GM12891 (cell line): ENCODE results near the gene NAV2.

Source experiments
- PAX5 ChIP-seq: IDR thresholded peaks from 2 replicates; pipeline ENCODE4 v1.6.1; 2011; ENCODE audit warnings: low read length, moderate library complexity, mild to moderate bottlenecking; ENCODE audit not compliant: insufficient read depth, severe bottlenecking
- POLR2A ChIP-seq: IDR thresholded peaks from 2 replicates; pipeline ENCODE4 v1.6.1; 2011; ENCODE audit warnings: low read depth, low read length, control low read depth
- POU2F2 ChIP-seq: IDR thresholded peaks from 2 replicates; pipeline ENCODE4 v1.6.1; 2011; ENCODE audit warnings: low read depth, mild to moderate bottlenecking, control low read depth, low read length, moderate library complexity
- SPI1 ChIP-seq: IDR thresholded peaks from 2 replicates; pipeline ENCODE4 v1.6.1; 2011; ENCODE audit warnings: low read depth, low read length, control low read depth
- TAF1 ChIP-seq: IDR thresholded peaks from 2 replicates; pipeline ENCODE4 v1.6.1; 2011; ENCODE audit warnings: low read depth, low read length, control low read depth

DNA sequence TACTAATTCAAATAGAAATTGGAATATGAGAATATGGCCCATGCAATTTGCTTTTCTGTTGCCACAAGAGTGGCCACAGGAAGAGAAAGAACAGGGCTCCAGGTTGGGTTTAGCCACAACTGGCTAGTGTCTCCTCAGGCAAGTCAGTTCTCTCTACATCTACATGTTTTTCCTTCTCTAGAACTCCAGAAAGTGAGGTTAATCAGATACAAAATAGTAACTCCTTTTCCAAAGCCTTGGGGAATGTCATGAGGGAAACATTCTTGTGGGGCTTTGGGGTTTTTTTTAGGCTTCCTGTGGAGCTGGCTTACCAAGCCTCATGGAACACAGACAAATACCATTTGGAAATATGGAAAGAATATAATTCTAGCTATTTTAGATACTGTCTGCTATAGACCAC is 161.6 kb downstream of the NAV2 start:
- TF ChIP-seq TAF1 (no peak), POLR2A (no peak), PAX5 (no peak), SPI1 (no peak), POU2F2 (no peak)
